Cardiac septum (tissue), 1 donor: ENCODE measurements around the gene GAREM1. TPM values are rescaled to one million over a fixed set of nuclear protein-coding genes. Genes with fewer than 3 reads are reported as not detected.
"Not testable (repeated sequence)": the region's sequence is repeated elsewhere in the genome, so short reads cannot be mapped to it uniquely, and the experiment has no call there.

Source experiments
- DNase-seq: peaks from one replicate; pipeline ENCODE4 v3.0.0-alpha.2; 2020; ENCODE audit warnings: low spot score
- intact Hi-C: fragments of 100-400 bp; cut with DNase I; formaldehyde crosslinking; loops from one replicate; pipeline ENCODE4 v1.14.0; 2022
- total RNA-seq: library from RNA; stranded (reverse); fragmentation: NEBNext Ultra II Directional; extraction: Animal tissue kit (Norgen Biotek cat#: 25700); gene quantifications from one replicate; pipeline ENCODE4 v1.2.1, GENCODE V29; 2021
- donor health status: DM: no; HTN: no; CAD: no.

GAREM1 gene
- total RNA-seq, 1 donor from 2014 or later: 10.0 TPM

DNA sequence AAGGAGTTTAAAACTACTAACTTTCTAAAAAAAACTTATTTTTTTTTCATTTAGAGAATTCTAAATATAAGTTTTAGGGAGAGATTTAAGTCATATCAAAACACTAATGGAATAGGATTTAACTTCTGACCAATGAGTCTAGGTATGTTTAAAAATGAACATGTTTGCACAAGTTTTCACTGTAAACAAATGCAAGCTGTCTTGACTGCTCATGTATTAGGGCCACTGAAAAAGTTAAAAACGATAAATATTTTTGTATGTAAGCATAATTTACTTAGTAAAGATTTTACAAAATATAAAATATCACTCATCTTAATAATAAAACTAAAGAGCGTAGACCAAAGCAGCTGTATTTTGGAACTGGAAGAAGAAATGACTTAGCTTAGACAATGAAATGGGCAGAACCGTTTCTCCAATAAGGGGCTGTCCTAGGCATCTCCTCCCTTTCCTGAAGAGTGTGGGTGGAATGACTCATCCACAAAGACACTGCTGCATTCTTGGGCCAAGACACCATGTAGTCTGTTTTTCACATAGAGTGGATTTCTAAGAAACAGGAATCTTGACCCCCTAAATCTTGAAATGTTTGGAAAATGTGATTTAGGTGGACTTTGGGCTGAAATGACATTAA, 162.1 kb downstream of the GAREM1 start:
- DNase-seq: no peak
- intact Hi-C loops: no loop called here

DNA sequence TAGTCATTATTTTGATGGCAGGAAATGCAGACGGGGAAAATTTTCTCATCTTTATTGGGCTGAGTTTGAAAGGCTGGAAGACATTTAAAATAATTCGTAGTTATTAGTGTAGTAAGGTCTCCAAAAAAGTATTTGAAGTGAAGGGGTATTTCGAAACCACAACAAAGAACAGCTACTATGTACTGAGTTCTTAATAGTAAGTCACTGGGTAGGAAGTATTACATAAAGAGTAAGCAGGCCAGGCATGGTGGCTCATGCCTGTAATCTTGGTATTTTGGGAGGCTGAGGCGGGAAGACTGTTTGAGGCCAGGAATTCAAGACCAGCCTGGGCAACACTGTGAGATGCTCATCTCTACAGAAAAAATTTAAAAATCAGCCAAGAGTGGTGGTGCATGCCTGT, 167.3 kb downstream of the GAREM1 start:
- DNase-seq: no peak
- intact Hi-C loops: no loop called here

DNA sequence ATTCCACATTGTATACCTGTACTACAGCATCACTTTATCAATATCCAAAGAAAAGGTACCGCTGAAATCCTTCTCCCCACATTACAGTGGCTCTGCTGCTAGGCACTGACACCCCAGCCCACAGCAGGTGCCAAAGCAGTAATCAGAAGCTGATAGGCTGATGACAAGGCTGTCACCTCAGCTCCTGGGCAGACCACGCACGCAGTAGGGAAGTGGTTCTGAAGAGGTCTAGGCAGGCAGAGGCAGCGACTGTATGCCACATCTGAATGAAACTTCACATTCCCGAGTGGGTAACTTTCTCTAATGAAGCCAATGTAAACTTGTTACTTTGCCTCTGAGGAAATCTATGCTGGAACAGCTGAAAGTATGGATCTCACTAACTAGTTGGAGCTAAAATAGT, 167.9 kb downstream of the GAREM1 start:
- DNase-seq: no peak
- intact Hi-C loops: no loop called here

DNA sequence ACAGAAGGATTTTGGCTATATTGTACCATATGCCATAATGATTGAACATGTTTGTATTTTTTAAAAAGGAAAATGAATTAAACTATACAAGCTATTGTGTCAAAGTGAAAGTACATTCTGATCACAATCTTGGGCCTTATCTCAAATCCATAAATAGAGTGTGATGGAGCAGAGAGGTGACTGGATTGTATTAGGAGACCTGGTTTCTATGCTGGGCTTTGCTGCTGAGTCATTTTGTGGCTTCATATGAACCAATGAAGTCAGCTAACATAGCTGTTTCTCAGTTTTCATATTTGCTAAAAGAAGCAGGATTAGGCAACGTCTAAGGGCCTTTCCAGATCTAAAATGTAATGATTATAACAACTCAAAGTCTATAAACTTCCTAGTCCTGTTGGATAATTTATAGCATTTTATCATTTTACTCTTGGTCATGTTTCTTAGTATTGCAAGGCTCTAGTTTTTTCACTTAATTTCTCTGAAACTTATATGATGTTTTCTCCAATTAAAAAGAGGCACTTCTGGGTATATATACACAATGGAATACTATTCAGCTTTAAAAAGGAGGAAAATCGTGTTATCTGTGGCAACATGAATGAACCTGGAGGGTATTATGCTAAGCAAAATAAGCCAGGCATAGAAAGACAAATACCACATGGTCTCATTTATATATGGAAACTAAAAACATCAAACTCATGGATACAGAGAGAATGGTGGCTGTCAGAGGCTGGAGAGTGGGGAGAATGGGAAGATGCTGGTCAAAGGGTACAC, 168.5 kb downstream of the GAREM1 start:
- intact Hi-C loops: no loop called here
- DNase-seq: no peak

DNA sequence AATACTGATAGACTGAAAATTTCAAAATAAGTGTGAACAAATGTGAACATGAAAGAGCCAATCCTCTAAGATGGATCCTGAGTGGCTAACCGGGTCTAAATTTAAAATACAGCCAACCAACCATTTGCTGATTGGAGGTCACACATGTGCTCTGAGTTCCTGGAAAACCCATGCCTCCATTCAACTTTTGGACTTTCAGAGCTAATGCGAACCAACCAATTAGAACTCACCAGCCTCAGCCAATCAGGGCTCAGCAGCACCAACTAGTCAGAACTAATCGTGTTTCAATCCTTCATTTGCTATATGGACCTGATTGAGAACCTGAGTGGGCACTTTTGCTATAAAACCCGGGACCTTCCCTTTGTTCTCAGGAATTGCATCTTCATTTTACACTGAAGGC, 169.3 kb downstream of the GAREM1 start:
- intact Hi-C loops: no loop called here
- no peak for DNase-seq

DNA sequence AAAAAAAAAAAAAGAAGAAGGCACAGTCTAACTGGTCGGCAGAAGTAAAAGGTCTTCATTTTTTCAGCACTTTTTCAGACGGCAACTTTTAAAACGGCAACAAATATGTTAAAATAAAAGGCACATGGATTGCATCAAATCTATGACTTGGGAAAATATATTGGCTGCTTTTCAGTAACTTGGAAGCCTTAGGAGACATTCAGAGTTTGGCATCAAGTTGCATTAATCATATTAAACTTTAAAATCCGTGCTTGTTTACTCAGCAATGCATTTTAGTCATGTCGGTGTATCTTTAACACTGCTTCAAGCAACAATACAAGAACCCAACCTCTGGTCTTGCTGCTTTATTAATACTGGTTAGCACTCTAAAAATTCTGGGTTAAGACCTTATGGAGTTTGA, 169.8 kb downstream of the GAREM1 start:
- intact Hi-C loops: no loop called here
- DNase-seq: no peak

DNA sequence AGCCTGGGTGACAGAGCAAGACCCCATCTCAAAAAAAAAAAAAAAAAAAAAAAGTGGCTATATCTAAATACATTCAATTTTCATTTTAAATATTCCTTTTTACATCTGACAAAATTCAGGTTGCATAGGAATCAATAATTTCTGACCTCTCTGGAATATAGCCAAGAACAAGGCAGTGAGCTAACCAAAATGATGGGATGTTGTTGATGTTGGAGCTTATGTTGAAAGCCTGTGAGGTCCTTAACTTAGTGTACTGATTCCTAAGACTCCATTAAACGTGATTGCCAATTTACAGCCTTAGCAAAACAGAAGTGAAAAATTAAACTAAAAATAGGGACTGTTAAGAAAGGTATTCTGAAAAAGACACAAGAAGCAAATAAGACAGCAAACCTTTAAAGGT, 171.2 kb downstream of the GAREM1 start:
- no peak for DNase-seq
- intact Hi-C loops: no loop called here

DNA sequence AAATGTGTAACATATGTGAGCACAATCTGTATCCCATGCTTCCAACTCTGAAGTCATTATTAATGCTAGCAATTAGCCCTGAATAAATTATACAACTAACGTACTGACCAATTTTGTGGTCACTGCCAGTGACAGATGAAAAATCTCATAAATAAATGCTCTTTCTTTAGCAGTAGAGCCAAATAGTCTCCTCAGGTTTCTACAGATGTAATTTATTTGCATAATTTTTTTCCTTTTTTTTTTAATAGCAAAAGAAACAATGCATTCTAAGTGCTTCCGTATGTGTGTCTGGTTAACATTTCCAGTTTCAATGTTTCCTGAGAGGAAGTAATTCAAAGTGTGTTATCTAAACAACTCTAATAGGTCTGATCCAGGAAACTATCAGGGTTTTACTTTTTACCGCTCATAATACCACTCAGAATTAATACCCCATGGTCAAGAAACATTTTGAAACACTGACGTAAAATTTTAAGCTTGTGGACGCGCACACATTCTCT, 172.5 kb downstream of the GAREM1 start:
- no peak for DNase-seq
- intact Hi-C loops: no loop called here

DNA sequence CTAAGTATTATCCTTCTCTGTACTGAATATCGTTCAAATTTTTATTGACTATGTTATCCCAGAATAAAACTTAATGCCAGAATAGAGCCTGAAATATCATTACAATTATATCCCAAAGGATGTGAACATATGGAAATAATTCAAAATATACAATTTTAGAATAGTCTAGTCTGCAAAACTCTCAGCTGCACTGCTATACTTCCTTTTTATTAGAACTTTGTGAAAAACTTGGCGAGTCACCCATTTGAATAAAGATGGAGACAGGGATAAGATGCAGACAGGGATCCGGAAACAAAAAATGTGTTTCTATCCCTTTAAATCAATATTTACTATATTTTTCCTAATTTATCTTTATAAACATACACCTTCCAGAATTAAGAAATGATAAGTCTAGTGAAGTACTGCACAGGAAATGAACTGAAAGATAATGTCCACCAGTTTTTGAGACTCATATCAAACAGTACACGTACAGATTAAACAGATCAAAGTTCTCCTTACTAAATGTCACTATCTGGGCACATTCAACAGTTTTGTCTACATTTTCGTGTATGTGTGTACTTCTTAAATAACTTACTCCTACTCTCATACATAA, 173.0 kb downstream of the GAREM1 start:
- intact Hi-C loops: no loop called here

DNA sequence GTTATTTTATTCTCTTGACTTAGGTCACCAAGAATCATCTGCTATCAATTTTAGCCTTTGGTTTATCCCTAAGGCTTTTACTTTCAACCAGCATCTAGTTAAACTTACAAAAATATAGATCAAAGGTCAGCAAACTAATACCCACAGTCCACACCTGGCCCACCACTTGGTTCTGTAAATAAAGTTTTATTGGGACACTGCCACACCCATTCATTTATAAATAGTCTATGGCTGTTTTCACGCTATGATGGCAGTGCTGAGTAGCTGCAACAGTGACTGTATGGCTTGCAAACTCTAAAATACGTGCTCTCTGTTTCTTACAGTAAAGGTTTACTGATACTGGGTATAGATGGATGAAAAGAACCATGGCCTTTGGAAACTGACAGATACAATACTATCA, 173.8 kb downstream of the GAREM1 start:
- intact Hi-C loops: no loop called here
- DNase-seq: no peak

More for the DNA sequence above, 173.0 kb downstream of the GAREM1 start:
- DNase-seq: no peak

DNA sequence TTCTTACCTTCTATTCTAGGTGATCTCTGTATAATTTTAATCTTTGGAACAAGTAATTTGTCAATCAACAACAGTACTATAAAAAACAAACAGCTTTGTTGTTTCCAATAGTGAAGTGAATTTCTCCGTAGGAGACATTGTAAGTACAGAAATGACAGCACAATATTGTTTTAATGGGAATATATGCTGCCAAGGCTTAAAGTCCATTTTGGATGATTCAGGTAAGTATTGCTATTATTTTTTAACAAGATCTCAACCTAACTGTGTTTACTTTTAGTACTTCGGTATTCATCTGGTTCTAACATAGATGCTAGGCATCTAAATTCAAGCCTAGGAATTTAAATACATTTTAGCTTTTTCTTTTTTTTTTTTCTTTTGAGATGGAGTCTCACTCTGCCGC, 175.1 kb downstream of the GAREM1 start:
- intact Hi-C loops: no loop called here
- no peak for DNase-seq

DNA sequence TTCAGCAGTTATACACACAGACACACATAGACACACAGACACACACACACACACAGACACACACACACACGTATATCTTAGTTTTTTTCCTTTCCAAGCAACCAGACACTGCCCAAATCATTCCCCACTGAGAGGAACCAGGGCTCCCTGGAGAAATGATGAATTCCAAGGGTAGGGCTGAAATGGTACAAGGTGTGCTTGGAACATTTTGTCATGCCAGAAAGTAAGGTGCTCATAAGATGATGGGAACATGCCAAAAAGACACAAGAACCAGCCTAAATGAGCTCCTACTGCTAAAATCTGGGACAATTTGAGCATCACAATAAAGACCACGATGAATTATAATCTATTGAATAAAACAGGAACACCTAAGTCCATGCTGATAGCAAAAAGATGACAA, 177.6 kb downstream of the GAREM1 start:
- DNase-seq: no peak

DNA sequence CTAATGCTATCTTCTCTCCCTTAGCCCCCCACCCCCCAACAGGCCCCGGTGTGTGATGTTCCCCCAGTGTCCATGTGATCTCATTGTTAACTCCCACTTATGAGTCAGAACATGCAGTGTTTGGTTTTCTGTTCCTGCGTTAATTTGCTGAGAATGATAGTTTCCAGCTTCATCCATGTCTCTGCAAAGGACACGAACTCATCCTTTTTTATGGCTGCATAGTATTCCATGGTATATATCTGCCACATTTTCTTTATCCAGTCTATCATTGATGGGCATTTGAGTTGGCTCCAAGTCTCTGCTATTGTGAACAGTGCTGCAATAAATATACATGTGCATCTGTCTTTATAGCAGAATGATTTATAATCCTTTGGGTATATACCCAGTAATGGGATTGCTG, 179.1 kb downstream of the GAREM1 start:
- intact Hi-C loops, DNase-seq: not testable (repeated sequence)

More for the DNA sequence above, 177.6 kb downstream of the GAREM1 start:
- intact Hi-C loops: no loop called here

DNA sequence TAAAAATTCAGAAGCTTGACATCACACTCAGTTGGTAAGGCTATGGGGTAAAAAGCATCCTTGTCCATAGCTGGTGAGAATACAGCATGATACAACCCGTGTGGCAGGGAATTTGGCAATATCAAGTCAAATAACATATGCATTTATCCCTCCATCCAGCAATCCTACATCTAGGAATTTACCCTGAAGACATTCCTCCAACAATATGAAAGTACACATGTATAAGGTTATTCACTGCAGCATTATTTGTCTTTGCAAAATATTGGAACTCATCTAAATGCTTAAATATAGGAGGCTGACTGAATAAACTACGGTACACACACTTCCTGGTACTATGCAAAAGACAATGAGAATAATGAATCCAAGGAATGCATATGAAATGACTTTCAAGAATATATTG, 179.9 kb downstream of the GAREM1 start:
- intact Hi-C loops: no loop called here
- DNase-seq: no peak

DNA sequence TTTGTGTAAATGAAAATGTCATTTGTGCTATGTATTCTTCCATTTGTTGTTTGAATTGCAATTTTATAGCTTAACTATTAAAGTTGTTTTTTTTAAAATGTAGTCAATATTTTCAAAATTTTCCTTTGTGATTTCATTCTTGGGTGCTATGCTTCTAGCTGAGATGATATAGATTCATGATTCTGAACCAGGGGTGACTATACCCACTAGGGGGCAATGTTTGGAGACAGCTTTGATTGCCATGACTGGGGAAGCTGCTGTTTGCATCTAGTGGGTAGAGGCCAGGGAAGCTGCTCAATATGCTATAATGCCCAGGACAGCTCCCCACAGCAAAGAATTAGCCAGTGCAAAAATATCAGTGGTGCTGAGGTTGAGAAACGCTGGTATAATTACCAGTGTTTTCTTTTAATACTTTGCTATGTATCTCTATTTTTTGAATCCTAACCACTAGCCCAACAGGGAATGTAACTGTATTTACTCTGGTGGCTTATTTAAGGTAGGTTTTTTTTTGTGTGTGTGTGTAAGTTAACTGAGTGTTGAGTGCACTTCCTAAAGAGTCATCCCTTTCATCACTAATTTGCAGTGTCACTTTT, 181.1 kb downstream of the GAREM1 start:
- intact Hi-C loops: loop anchor here (2.0 kb wide), 1 partner anchor 181 kb away; the partner anchor contains the start of gene GAREM1
- no peak for DNase-seq

DNA sequence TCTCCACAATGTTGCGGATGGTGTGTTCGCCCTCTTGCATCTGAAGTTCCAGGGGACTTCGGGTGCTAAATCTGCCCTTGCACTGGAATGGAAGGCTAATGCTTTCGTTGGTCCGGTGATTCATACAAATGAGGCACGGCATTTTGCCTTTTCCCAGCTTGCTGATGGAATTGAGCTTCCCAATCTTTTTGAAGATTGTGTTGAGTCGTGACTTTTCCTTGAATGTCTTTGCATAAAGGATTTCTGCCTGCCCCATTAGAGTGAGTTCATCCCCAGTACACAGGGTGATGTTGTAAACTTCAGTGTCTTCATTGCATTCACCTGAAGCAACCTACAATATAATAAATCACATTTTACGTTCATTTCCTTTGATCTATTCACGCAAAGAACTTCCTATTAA, 182.8 kb downstream of the GAREM1 start:
- intact Hi-C loops: loop anchor here (2.0 kb wide), 1 partner anchor 183 kb away; the partner anchor contains the start of gene GAREM1
- no peak for DNase-seq

DNA sequence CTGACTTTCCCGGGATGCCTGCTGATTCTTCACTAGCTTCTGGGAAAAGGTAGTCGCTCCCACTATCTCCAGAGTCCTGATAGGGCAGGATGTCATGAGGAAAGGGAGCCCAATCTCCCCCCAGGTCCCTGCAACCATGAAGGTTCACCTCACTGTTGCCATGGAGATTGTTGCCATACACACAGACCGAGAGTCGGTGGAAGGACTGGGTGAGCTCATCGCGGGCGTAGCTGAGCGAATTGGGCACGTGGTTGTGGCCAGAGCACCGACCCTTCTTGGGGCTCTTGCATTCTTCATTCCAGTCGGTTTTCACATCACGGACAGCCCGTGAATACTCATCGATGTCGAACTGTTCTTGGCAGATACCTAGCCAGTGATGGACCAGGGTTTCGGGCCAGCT, 183.4 kb downstream of the GAREM1 start:
- intact Hi-C loops: no loop called here
- DNase-seq: no peak

DNA sequence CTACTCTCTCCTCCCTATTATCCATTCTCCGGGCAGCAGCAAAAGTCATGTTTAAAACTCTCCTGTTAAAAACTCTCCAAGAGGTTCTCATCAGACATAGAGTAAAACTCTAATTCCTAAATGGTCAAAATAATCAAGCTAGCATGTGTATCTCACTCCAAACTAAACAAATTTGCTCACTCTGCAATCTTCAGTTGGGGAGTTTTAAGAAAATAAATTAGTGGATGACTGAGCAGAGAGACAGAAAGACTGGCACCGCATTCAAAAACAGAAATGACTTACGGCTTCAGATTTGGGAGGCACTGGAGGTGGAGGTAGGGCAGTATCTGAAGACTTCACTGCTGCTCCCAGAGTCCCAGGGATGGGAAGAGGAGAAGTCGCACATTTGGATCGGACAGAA, 183.9 kb downstream of the GAREM1 start:
- DNase-seq: no peak
- intact Hi-C loops: no loop called here

DNA sequence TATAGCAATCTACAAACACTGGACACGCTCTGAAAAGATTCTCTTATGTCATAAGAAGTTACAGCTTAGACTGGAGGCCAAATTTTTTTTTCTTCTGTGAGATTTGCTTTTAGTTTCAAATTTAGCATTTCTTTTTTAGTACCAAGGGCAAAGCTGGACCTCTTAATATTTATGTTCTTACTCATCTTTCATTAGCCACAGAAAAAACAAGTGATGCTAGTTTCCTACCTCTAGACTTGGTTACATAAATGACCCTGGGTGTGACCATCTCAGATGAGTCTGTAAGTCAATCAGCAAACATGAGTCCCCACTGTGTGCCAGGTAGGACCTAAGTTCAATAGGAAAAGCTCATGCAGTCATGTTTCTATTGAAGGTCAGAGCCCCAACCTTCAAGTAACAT, 186.4 kb downstream of the GAREM1 start:
- intact Hi-C loops: no loop called here
- no peak for DNase-seq

DNA sequence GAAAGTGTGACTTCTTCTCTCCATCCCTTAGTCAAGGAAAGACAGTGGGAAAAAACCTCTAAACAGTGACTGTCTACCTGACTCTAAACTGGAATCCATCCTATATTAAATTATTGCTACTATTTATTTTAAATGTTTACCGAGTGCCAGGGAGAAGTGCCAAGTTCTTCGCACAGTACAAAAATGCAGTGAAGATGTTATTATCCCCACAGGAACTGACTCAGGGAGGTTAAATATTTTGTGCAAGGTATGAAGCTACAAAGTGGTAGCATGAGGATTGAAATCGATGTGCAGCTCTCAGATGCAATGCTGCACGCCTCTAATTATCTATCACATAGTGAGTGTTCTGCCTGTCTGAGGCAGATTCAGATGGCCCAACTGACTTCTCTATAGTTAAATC, 189.8 kb downstream of the GAREM1 start:
- no peak for DNase-seq
- intact Hi-C loops: no loop called here
